Neural cell (in vitro differentiated cells): Measurements from ENCODE around the gene MERTK. TPM values are rescaled to one million over a fixed set of nuclear protein-coding genes. Genes with fewer than 3 reads are reported as not detected.

Source experiments
- H2AFZ ChIP-seq: fragments of 200-600, 300-800 bp; sonication (generic), shearing (Covaris generic); 2 replicates; pipeline ENCODE4 v1.6.0; 2014; ENCODE audit warnings: low read depth, mild to moderate bottlenecking, antibody characterized with exemption, low read length, moderate library complexity
- H3F3A ChIP-seq: fragments of 200-600 bp; shearing (Covaris generic); 2 replicates; pipeline ENCODE4 v1.6.1; 2016; ENCODE audit warnings: mild to moderate bottlenecking, moderate library complexity, mixed read lengths, antibody characterized with exemption, low read length; ENCODE audit not compliant: insufficient read depth, poor library complexity, severe bottlenecking
- H3K27ac ChIP-seq: fragments of 200-600, 300-800 bp; sonication (generic), shearing (Covaris generic); 2 replicates; pipeline ENCODE4 v1.5.1; 2014; ENCODE audit warnings: mild to moderate bottlenecking, low read length, moderate library complexity
- H3K27me3 ChIP-seq: fragments of 300-800, 200-600 bp; sonication (generic), shearing (Covaris generic); 2 replicates; pipeline ENCODE4 v1.6.0; 2014; ENCODE audit warnings: mild to moderate bottlenecking, low read depth, low read length, moderate library complexity; ENCODE audit not compliant: insufficient read depth
- H3K36me3 ChIP-seq: fragments of 300-800, 200-600 bp; sonication (generic), shearing (Covaris generic); 2 replicates; pipeline ENCODE4 v1.5.1; 2014; ENCODE audit warnings: mild to moderate bottlenecking, antibody characterized with exemption, low read length, moderate library complexity; ENCODE audit not compliant: insufficient read depth
- H3K4me2 ChIP-seq: fragments of 300-800, 200-600 bp; sonication (generic), shearing (Covaris generic); 2 replicates; pipeline ENCODE4 v1.6.0; 2014; ENCODE audit warnings: mild to moderate bottlenecking, low read length
- H3K4me3 ChIP-seq: fragments of 300-800, 200-600 bp; sonication (generic), shearing (Covaris generic); 2 replicates; pipeline ENCODE4 v1.5.1; 2014; ENCODE audit warnings: mild to moderate bottlenecking, low read length, moderate library complexity
- H3K79me2 ChIP-seq: fragments of 200-600 bp; shearing (Covaris generic); replicated peaks from 2 replicates; pipeline ENCODE4 v1.6.0; 2014; ENCODE audit warnings: mild to moderate bottlenecking, low read length, moderate library complexity; ENCODE audit not compliant: insufficient read depth
- H3K9ac ChIP-seq: fragments of 300-800, 200-600 bp; sonication (generic), shearing (Covaris generic); 2 replicates; pipeline ENCODE4 v1.6.1; 2016; ENCODE audit warnings: mild to moderate bottlenecking, low read length, mixed read lengths
- H3K9me2 ChIP-seq: fragments of 200-600 bp; shearing (Covaris generic); 2 replicates; pipeline ENCODE4 v1.6.1; 2016; ENCODE audit warnings: mild to moderate bottlenecking, low read length, mixed read lengths; ENCODE audit not compliant: insufficient read depth
- H3K9me3 ChIP-seq: fragments of 200-600, 300-800 bp; sonication (generic), shearing (Covaris generic); 2 replicates; pipeline ENCODE4 v1.6.1; 2016; ENCODE audit warnings: mild to moderate bottlenecking, mixed run types, low read length, moderate library complexity, mixed read lengths
- H4K20me1 ChIP-seq: fragments of 200-600 bp; shearing (Covaris generic); 2 replicates; pipeline ENCODE4 v1.6.1; 2016; ENCODE audit warnings: mild to moderate bottlenecking, mixed run types; ENCODE audit not compliant: insufficient read depth
- EP300 ChIP-seq: fragments of 450-650 bp; conservative IDR thresholded peaks from 2 replicates; pipeline ENCODE4 v1.6.1; 2014; ENCODE audit warnings: antibody characterized with exemption, mild to moderate bottlenecking, moderate library complexity; ENCODE audit not compliant: poor library complexity, severe bottlenecking
- EZH2 ChIP-seq: fragments of 200-600, 300-800 bp; shearing (Covaris generic), sonication (generic); IDR thresholded peaks from 2 replicates; pipeline ENCODE4 v1.6.1; 2014; ENCODE audit warnings: antibody characterized with exemption, low read length, borderline replicate concordance, mild to moderate bottlenecking; ENCODE audit not compliant: insufficient read depth, poor library complexity, severe bottlenecking
- MXI1 ChIP-seq: fragments of 450-650 bp; conservative IDR thresholded peaks from 2 replicates; pipeline ENCODE4 v1.6.1; 2014; ENCODE audit warnings: antibody characterized with exemption, mild to moderate bottlenecking; ENCODE audit not compliant: poor library complexity, severe bottlenecking
- POLR2AphosphoS5 ChIP-seq: IDR thresholded peaks from 2 replicates; pipeline ENCODE4 v1.6.1; 2012
- RAD21 ChIP-seq: fragments of 450-650 bp; conservative IDR thresholded peaks from 2 replicates; pipeline ENCODE4 v1.6.1; 2014; ENCODE audit warnings: antibody characterized with exemption, mild to moderate bottlenecking, moderate library complexity
- SMC3 ChIP-seq: fragments of 450-650 bp; conservative IDR thresholded peaks from 2 replicates; pipeline ENCODE4 v1.6.1; 2014; ENCODE audit warnings: antibody characterized with exemption, mild to moderate bottlenecking, moderate library complexity; ENCODE audit not compliant: poor library complexity
- TAF1 ChIP-seq: IDR thresholded peaks from 2 replicates; pipeline ENCODE4 v1.6.1; 2012; ENCODE audit warnings: low read depth
- polyA plus RNA-seq: library from polyadenylated mRNA; depleted of rRNA; stranded (reverse); fragments of >200 nt; gene quantifications from 2 replicates; pipeline ENCODE4 v1.2.3, GENCODE V29; 2014
- TF ChIP-seq, protein P1 (sequence below): fragments of 450-650 bp; IDR thresholded peaks from 2 replicates; pipeline ENCODE4 v1.5.1; 2014; ENCODE audit warnings: antibody characterized with exemption, mild to moderate bottlenecking, moderate library complexity; ENCODE audit not compliant: poor library complexity, severe bottlenecking
- TF ChIP-seq, protein P2 (sequence below): IDR thresholded peaks from 2 replicates; pipeline ENCODE4 v1.6.1; 2012; ENCODE audit warnings: borderline replicate concordance

The MERTK gene
- polyA plus RNA-seq, 1 donor from 2014 or later, result 0.53 TPM

DNA sequence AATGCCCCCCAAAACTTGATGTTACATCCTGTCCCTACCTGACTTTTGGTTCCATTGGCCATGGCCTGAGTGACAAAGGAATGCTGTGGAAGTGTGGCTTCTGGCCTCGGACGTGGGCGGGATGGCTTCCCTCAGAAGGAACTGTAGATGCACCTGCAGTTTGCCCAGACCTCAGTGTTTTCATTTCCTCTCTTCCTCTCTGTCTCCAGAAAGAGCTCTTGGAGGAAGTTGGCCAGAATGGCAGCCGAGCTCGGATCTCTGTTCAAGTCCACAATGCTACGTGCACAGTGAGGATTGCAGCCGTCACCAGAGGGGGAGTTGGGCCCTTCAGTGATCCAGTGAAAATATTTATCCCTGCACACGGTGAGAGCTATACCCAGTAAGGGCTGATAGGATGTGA is 95.6 kb downstream of the MERTK start:
- Histone ChIP-seq H3K27me3 (no peaks in the 10 kb centered on the region), H3F3A (no peaks in the 10 kb centered on the region), H3K27ac (no peak overlapping the region), H3K4me3 (no peak overlapping the region), H2AFZ (no peak overlapping the region), H3K36me3 (no peaks in the 10 kb centered on the region), H3K9me3 (no peaks in the 10 kb centered on the region), H3K79me2 (no peaks in the 10 kb centered on the region), H3K9ac (no peak overlapping the region), H3K4me2 (no peak overlapping the region), H4K20me1 (no peaks in the 10 kb centered on the region), H3K9me2 (no peaks in the 10 kb centered on the region)
- TF ChIP-seq SMC3 (no peak), EZH2 (no peak), POLR2AphosphoS5 (no peak), TAF1 (no peak), RAD21 (no peak), EP300 (no peak), MXI1 (no peak)
- TF ChIP-seq, protein P1, sequence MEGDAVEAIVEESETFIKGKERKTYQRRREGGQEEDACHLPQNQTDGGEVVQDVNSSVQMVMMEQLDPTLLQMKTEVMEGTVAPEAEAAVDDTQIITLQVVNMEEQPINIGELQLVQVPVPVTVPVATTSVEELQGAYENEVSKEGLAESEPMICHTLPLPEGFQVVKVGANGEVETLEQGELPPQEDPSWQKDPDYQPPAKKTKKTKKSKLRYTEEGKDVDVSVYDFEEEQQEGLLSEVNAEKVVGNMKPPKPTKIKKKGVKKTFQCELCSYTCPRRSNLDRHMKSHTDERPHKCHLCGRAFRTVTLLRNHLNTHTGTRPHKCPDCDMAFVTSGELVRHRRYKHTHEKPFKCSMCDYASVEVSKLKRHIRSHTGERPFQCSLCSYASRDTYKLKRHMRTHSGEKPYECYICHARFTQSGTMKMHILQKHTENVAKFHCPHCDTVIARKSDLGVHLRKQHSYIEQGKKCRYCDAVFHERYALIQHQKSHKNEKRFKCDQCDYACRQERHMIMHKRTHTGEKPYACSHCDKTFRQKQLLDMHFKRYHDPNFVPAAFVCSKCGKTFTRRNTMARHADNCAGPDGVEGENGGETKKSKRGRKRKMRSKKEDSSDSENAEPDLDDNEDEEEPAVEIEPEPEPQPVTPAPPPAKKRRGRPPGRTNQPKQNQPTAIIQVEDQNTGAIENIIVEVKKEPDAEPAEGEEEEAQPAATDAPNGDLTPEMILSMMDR, result no peak
- TF ChIP-seq, protein P2, sequence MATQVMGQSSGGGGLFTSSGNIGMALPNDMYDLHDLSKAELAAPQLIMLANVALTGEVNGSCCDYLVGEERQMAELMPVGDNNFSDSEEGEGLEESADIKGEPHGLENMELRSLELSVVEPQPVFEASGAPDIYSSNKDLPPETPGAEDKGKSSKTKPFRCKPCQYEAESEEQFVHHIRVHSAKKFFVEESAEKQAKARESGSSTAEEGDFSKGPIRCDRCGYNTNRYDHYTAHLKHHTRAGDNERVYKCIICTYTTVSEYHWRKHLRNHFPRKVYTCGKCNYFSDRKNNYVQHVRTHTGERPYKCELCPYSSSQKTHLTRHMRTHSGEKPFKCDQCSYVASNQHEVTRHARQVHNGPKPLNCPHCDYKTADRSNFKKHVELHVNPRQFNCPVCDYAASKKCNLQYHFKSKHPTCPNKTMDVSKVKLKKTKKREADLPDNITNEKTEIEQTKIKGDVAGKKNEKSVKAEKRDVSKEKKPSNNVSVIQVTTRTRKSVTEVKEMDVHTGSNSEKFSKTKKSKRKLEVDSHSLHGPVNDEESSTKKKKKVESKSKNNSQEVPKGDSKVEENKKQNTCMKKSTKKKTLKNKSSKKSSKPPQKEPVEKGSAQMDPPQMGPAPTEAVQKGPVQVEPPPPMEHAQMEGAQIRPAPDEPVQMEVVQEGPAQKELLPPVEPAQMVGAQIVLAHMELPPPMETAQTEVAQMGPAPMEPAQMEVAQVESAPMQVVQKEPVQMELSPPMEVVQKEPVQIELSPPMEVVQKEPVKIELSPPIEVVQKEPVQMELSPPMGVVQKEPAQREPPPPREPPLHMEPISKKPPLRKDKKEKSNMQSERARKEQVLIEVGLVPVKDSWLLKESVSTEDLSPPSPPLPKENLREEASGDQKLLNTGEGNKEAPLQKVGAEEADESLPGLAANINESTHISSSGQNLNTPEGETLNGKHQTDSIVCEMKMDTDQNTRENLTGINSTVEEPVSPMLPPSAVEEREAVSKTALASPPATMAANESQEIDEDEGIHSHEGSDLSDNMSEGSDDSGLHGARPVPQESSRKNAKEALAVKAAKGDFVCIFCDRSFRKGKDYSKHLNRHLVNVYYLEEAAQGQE, result no peak

DNA sequence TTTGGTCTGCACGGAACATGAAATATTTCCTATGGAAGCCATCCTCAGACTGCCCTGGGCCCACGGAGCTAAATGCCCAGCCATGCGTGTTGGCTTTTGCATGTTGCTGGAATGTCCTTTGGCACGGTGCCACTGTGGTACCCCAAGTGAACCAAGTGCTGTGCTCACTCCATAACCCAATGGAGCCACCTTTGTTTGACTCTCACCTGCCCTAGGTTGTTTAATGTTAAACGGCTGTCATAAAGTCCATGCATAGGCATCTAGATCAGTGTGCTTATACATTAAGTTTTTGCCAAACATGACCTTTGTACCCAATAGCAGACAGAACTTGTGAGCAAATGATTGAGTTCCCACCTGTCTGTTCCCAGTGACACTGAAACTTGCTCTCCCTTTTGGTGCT is 96.7 kb downstream of the MERTK start:
- Histone ChIP-seq H3K4me2 (no peak overlapping the region), H3K79me2 (no peaks in the 10 kb centered on the region), H3K9me2 (no peaks in the 10 kb centered on the region), H3K9me3 (no peaks in the 10 kb centered on the region), H3K27me3 (no peaks in the 10 kb centered on the region), H3K27ac (no peak overlapping the region), H3K4me3 (no peak overlapping the region), H3F3A (no peaks in the 10 kb centered on the region), H3K9ac (no peak overlapping the region), H2AFZ (no peak overlapping the region), H3K36me3 (no peaks in the 10 kb centered on the region), H4K20me1 (no peaks in the 10 kb centered on the region)
- TF ChIP-seq, protein P1, result no peak
- TF ChIP-seq RAD21 (no peak), MXI1 (no peak), EZH2 (no peak), POLR2AphosphoS5 (no peak), EP300 (no peak), TAF1 (no peak), SMC3 (no peak)
- TF ChIP-seq, protein P2, result no peak
